H1 (cell line): ENCODE results near the gene MFSD2A. TPM values are rescaled to one million over a fixed set of nuclear protein-coding genes. Genes with fewer than 3 reads are reported as not detected.

Experiments
- CTCF ChIA-PET: fragments of 300-600 bp; sonication (Branson Sonifier 250); formaldehyde crosslinking; loops from one replicate; lab custom pipeline; 2021; ENCODE audit not compliant: partially characterized antibody; lab: Charles Lee
- POLR2A ChIA-PET: fragments of 300-600 bp; sonication (Branson Sonifier 250); formaldehyde crosslinking; loops from one replicate; lab custom pipeline; 2021; ENCODE audit warnings: inconsistent platforms; ENCODE audit not compliant: partially characterized antibody; lab: Charles Lee
- DNase-seq, 2 experiments: peaks; one replicate each; pipeline versions ENCODE4 v3.0.0 to v3.0.0-alpha.2; 2010 to 2022; ENCODE audit warnings: low spot score in 2 of 2, low read depth in 1 of 2, mixed read lengths in 1 of 2
- FAIRE-seq: peaks from 2 replicates; lab custom pipeline; 2011; peaks lifted over from hg19 to GRCh38; lab: Jason Lieb, UNC
- H2AFZ ChIP-seq: 2 replicates; pipeline ENCODE4 v1.8.1; 2012; ENCODE audit warnings: low read length, inconsistent platforms
- H2AK5ac ChIP-seq: 2 replicates; pipeline ENCODE4 v1.6.1; 2013; ENCODE audit warnings: low read depth, low read length
- H2BK120ac ChIP-seq: replicated peaks from 2 replicates; pipeline ENCODE3; 2013; ENCODE audit warnings: low read depth, low read length, inconsistent platforms
- H2BK12ac ChIP-seq: 2 replicates; pipeline ENCODE4 v1.6.1; 2013; ENCODE audit warnings: low read depth, low read length
- H2BK15ac ChIP-seq: 2 replicates; pipeline ENCODE4 v1.6.1; 2013; ENCODE audit warnings: low read length
- H2BK20ac ChIP-seq: 2 replicates; pipeline ENCODE4 v1.6.1; 2013; ENCODE audit warnings: low read length
- H2BK5ac ChIP-seq: 2 replicates; pipeline ENCODE4 v1.6.1; 2013; ENCODE audit warnings: low read depth, low read length
- H3K14ac ChIP-seq: 2 replicates; pipeline ENCODE4 v1.6.1; 2013; ENCODE audit warnings: inconsistent platforms; ENCODE audit not compliant: insufficient read length
- H3K18ac ChIP-seq: 2 replicates; pipeline ENCODE4 v1.6.1; 2013; ENCODE audit warnings: low read length; ENCODE audit errors: extremely low read depth
- H3K23ac ChIP-seq: 2 replicates; pipeline ENCODE4 v1.6.1; 2013; ENCODE audit warnings: inconsistent platforms; ENCODE audit not compliant: insufficient read length
- H3K23me2 ChIP-seq: 2 replicates; pipeline ENCODE4 v1.6.1; 2013; ENCODE audit warnings: low read depth, low read length
- H3K27ac ChIP-seq: 2 replicates; pipeline ENCODE4 v1.6.1; 2011; ENCODE audit warnings: low read depth, low read length, inconsistent platforms
- H3K27me3 ChIP-seq, 4 experiments: replicated peaks in 1 of 4; 1 replicate in 1 of 4; 2 replicates in 3 of 4; pipeline versions ENCODE4 v1.6.1 to v1.8.1; 2011 to 2013; ENCODE audit warnings: low read length in 3 of 4, mild to moderate bottlenecking in 3 of 4, inconsistent platforms in 2 of 4, mixed read lengths in 2 of 4, moderate library complexity in 1 of 4; ENCODE audit not compliant: control insufficient read depth in 3 of 4, insufficient read depth in 3 of 4; ENCODE audit errors: extremely low read depth in 1 of 4
- H3K36me3 ChIP-seq, 4 experiments: 2 replicates each; pipeline versions ENCODE4 v1.6.1 to v1.8.1; 2011 to 2013; ENCODE audit warnings: mild to moderate bottlenecking in 4 of 4, low read length in 3 of 4, moderate library complexity in 2 of 4, control low read depth in 1 of 4, inconsistent platforms in 1 of 4; ENCODE audit not compliant: insufficient read depth in 4 of 4, control insufficient read depth in 2 of 4
- H3K4ac ChIP-seq: replicated peaks from 2 replicates; pipeline ENCODE3; 2013; ENCODE audit warnings: low read length, low read depth, mixed read lengths, inconsistent platforms; ENCODE audit not compliant: insufficient read length
- H3K4me1 ChIP-seq, 4 experiments: replicated peaks in 1 of 4; 1 replicate in 1 of 4; 2 replicates in 3 of 4; pipeline versions ENCODE4 v1.6.1 to v1.8.1; 2011 to 2013; ENCODE audit warnings: low read length in 3 of 4, inconsistent platforms in 2 of 4, mixed read lengths in 1 of 4; ENCODE audit not compliant: insufficient read depth in 4 of 4, control insufficient read depth in 3 of 4
- H3K4me2 ChIP-seq, 2 experiments: 2 replicates each; pipeline versions ENCODE4 v1.6.1 to v1.8.1; 2011 to 2013; ENCODE audit warnings: low read depth in 2 of 2, low read length in 2 of 2, control low read depth in 1 of 2, inconsistent platforms in 1 of 2, mild to moderate bottlenecking in 1 of 2; ENCODE audit not compliant: insufficient read depth in 1 of 2
- H3K4me3 ChIP-seq, 4 experiments: fragments of 200-600, 300-600 bp in 1 of 4; sonication (generic), shearing (Covaris generic), sonication (Bioruptor Twin) in 1 of 4; 2 replicates each; pipeline versions ENCODE4 v1.5.1 to v1.8.1; 2011 to 2016; ENCODE audit warnings: low read length in 4 of 4, low read depth in 3 of 4, control low read depth in 2 of 4, inconsistent platforms in 2 of 4, mild to moderate bottlenecking in 2 of 4, mixed read lengths in 1 of 4, moderate library complexity in 1 of 4; ENCODE audit not compliant: insufficient read depth in 2 of 4; ENCODE audit errors: extremely low read depth in 1 of 4
- H3K56ac ChIP-seq: replicated peaks from 2 replicates; pipeline ENCODE3; 2013; ENCODE audit warnings: low read depth, mild to moderate bottlenecking, mixed read lengths, low read length, inconsistent platforms; ENCODE audit not compliant: insufficient read length
- H3K79me1 ChIP-seq: 2 replicates; pipeline ENCODE4 v1.6.1; 2013; ENCODE audit warnings: low read depth, low read length, control low read depth
- H3K79me2 ChIP-seq, 2 experiments: 2 replicates each; pipeline versions ENCODE4 v1.6.1 to v1.8.1; 2012 to 2013; ENCODE audit warnings: low read length in 2 of 2, mild to moderate bottlenecking in 2 of 2, inconsistent platforms in 1 of 2; ENCODE audit not compliant: insufficient read depth in 2 of 2, control insufficient read depth in 1 of 2
- H3K9ac ChIP-seq, 4 experiments: replicated peaks in 1 of 4; 1 replicate in 1 of 4; 2 replicates in 3 of 4; pipeline versions ENCODE4 v1.6.1 to v1.8.1; 2011 to 2013; ENCODE audit warnings: low read depth in 3 of 4, low read length in 3 of 4, control low read depth in 2 of 4, mild to moderate bottlenecking in 2 of 4, moderate library complexity in 2 of 4, inconsistent platforms in 1 of 4; ENCODE audit errors: extremely low read depth in 1 of 4
- H3K9me3 ChIP-seq, 2 experiments: 2 replicates each; pipeline versions ENCODE4 v1.6.1 to v1.8.1; 2012 to 2013; ENCODE audit warnings: mild to moderate bottlenecking in 2 of 2, moderate library complexity in 2 of 2, control low read depth in 1 of 2, inconsistent platforms in 1 of 2, low read depth in 1 of 2, low read length in 1 of 2, mixed read lengths in 1 of 2; ENCODE audit not compliant: insufficient read depth in 2 of 2
- H4K20me1 ChIP-seq, 2 experiments: replicated peaks in 1 of 2; 2 replicates each; pipeline versions ENCODE3 to v1.8.1; 2011 to 2013; ENCODE audit warnings: inconsistent platforms in 2 of 2, low read length in 2 of 2, mild to moderate bottlenecking in 1 of 2; ENCODE audit not compliant: insufficient read depth in 2 of 2, control insufficient read depth in 1 of 2
- H4K5ac ChIP-seq: 2 replicates; pipeline ENCODE4 v1.6.1; 2013; ENCODE audit warnings: low read length, low read depth, mixed read lengths, inconsistent platforms; ENCODE audit not compliant: insufficient read length
- H4K8ac ChIP-seq: 2 replicates; pipeline ENCODE4 v1.8.0; 2013; ENCODE audit warnings: mild to moderate bottlenecking, moderate library complexity, low read length, inconsistent platforms; ENCODE audit not compliant: insufficient read depth; ENCODE audit errors: extremely low read depth
- H4K91ac ChIP-seq: replicated peaks from 2 replicates; pipeline ENCODE3; 2013; ENCODE audit warnings: low read length, mixed read lengths, inconsistent platforms; ENCODE audit not compliant: insufficient read length
- ASH2L ChIP-seq: fragments of 200-600, 300-600 bp; sonication (generic); IDR thresholded peaks from one replicate; pipeline ENCODE4 v1.7.1; 2017; ENCODE audit warnings: low read length
- SRF ChIP-seq: IDR thresholded peaks from 2 replicates; pipeline ENCODE4 v1.6.1; 2011; ENCODE audit warnings: mild to moderate bottlenecking, low read depth, low read length, moderate library complexity
- WGBS, 2 experiments: shearing (Covaris generic) in 1 of 2; methylation state at CpG; one replicate each; pipeline versions ENCODE4 v1.1.6 to v1.1.7; 2013 to 2015; ENCODE audit warnings: low lambda C conversion rate in 2 of 2, mixed read lengths in 2 of 2, inconsistent platforms in 1 of 2, low coverage in 1 of 2, missing lambda C conversion rate in 1 of 2; ENCODE audit not compliant: insufficient replicate concordance in 2 of 2, insufficient coverage in 1 of 2, insufficient read length in 1 of 2; ENCODE audit errors: extremely low coverage in 1 of 2, missing lambda C conversion rate in 1 of 2; 5-methylcytosine and 5-hydroxymethylcytosine counted together
- polyA plus RNA-seq, 7 experiments: library from polyadenylated mRNA; depleted of rRNA in 3 of 7; stranded (reverse) in 5 of 7; unstranded in 2 of 7; fragments of >200 nt in 5 of 7; fragments of 200-250 nt in 2 of 7; gene quantifications; 1 replicate in 5 of 7; 2 replicates in 1 of 7; 4 replicates in 1 of 7; pipeline versions ENCODE4 v1.2.1 to v1.2.3, GENCODE V29; 2011 to 2013; ENCODE audit warnings: missing spikeins in 2 of 7, mixed read lengths in 2 of 7
- total RNA-seq: library from RNA; stranded (reverse); fragmentation: NEBNext Ultra II Directional; extraction: Animal tissue kit (Norgen Biotek cat#: 25700); gene quantifications from 2 replicates; pipeline ENCODE4 v1.2.1, GENCODE V29; 2021

Gene MFSD2A
- total and polyA plus RNA-seq, 2 of the 8 experiments (the other 6 are each of a cell fraction or from before 2014, with no cell fraction given), result 18.3 to 25.9 TPM

DNA sequence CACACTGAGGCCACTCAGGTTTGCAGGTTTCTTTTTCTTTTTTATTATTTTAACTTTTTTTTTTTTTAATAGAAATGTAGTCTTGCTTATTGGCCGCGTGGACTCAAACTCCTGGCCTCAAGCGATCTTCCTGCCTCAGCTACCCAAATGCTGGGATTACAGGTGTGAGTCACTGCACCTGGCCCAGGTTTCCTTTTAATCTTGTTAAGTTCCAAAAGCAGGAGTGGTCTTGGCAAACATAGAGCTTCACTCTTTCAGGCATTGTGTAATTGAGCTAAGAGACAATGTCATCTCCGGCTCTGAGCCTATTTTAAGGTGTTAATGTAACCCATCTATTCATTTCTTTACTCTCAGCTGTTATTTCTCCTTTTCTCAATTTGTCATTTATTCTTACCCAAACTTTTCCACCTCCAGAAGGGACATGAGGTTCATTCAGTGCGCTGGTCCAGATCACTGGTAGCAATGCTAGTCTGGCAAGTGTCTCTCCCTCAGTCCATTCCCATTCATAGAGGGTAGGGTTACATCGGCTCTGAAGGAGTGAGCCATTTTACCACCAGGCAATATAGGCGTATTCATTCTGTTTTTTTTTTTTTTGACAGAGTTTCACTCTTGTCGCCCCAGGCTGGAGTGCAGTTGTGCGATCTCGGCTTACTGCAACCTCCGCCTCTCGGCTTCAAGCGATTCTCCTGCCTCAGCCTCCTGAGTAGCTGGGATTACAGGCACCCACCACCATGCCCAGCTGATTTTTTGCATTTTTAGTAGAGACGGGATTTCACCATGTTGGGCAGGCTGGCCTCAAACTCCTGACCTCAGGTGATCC lies 11.3 kb upstream of the MFSD2A start:
- Histone ChIP-seq H3K23me2 (no peaks in the 10 kb centered on the region), H3K4me2 (no peak overlapping the region), H3K79me1 (no peaks in the 10 kb centered on the region), H4K20me1 (no peaks in the 10 kb centered on the region), H2AK5ac (no peak overlapping the region), H2BK20ac (no peak overlapping the region), H2AFZ (no peak overlapping the region), H3K4ac (no peak overlapping the region), H3K23ac (no peak overlapping the region), H3K36me3 (no peaks in the 10 kb centered on the region), H3K4me3 (no peak overlapping the region), H3K9me3 (no peaks in the 10 kb centered on the region), H4K8ac (no peak overlapping the region), H3K56ac (no peak overlapping the region), H3K14ac (no peak overlapping the region), H3K18ac (no peak overlapping the region), H4K5ac (no peak overlapping the region), H4K91ac (no peak overlapping the region), H3K9ac (no peak overlapping the region), H3K79me2 (no peaks in the 10 kb centered on the region), H3K27ac (no peak overlapping the region), H2BK5ac (no peak overlapping the region), H2BK15ac (no peak overlapping the region), H3K4me1 (peaks cover 0 to 3% (median 0%) of the 10 kb centered on the region in 4 experiments; a peak in 1 of 7 replicates), H3K27me3 (no peaks in the 10 kb centered on the region), H2BK120ac (no peak overlapping the region), H2BK12ac (no peak overlapping the region)
- DNase-seq (no peak), FAIRE-seq (no peak)
- ChIA-PET CTCF (interaction anchor here (0.8 to 2.0 kb wide), 5 partner anchors 9 to 30 kb away, joined by 3 to 9 read pairs (median 4); no protein-coding TSS in a partner anchor), POLR2A (interaction anchor here (0.6 to 5.2 kb wide), 2 partner anchors 11 to 81 kb away, joined by 4 to 29 read pairs; partner anchors contain the start of gene MFSD2A)
- no peak for TF ChIP-seq SRF
- TF ChIP-seq ASH2L, result no peak
- WGBS, 2 experiments, result 87% methylated on average over 14 of the region's 14 CpGs; no CpG with 5 or more reads in 1 of the 2 experiments
